Large intestine (tissue), 3 donors: ENCODE results near the gene VPS45. TPM values are rescaled to one million over a fixed set of nuclear protein-coding genes. Genes with fewer than 3 reads are reported as not detected.
"Not testable (repeated sequence)": the region's sequence is repeated elsewhere in the genome, so short reads cannot be mapped to it uniquely, and the experiment has no call there.

Source experiments
- DNase-seq, 2 donors: peaks; one replicate each; pipeline versions ENCODE4 v3.0.0 to v3.0.0-alpha.2; 2013
- H3K27ac ChIP-seq: one replicate; pipeline ENCODE4 v1.5.1; 2013; ENCODE audit warnings: low read length
- H3K27me3 ChIP-seq: 2 replicates; pipeline ENCODE4 v1.6.1; 2013; ENCODE audit warnings: low read length; ENCODE audit not compliant: control insufficient read depth, insufficient read depth
- H3K36me3 ChIP-seq: 2 replicates; pipeline ENCODE4 v1.6.1; 2013; ENCODE audit warnings: low read length; ENCODE audit not compliant: control insufficient read depth, insufficient read depth
- H3K4me1 ChIP-seq: one replicate; pipeline ENCODE4 v1.6.1; 2013; ENCODE audit warnings: low read length; ENCODE audit not compliant: control insufficient read depth, insufficient read depth
- H3K4me3 ChIP-seq: one replicate; pipeline ENCODE4 v1.5.1; 2013; ENCODE audit warnings: low read length
- H3K9me3 ChIP-seq: one replicate; pipeline ENCODE4 v1.6.1; 2013; ENCODE audit warnings: mild to moderate bottlenecking, low read depth, low read length, moderate library complexity; ENCODE audit not compliant: control insufficient read depth
- WGBS: methylation state at CpG from one replicate; pipeline ENCODE4 v1.1.5; 2013; ENCODE audit warnings: low lambda C conversion rate; ENCODE audit not compliant: insufficient coverage; 5-methylcytosine and 5-hydroxymethylcytosine counted together
- polyA plus RNA-seq: library from polyadenylated mRNA; unstranded; fragments of 120-200 nt; gene quantifications from one replicate; pipeline ENCODE4 v1.2.1, GENCODE V29; 2013

VPS45 gene
- polyA plus RNA-seq, 1 donor = 43.6 TPM

GRCh38 chr1:150051089-150051373, 16.5 kb upstream of the VPS45 start:
- WGBS = no CpG with 5 or more reads among the region's 7 CpGs
- Histone ChIP-seq H3K36me3 (no peaks in the 10 kb centered on the region), H3K4me3 (no peak overlapping the region), H3K4me1 (no peaks in the 10 kb centered on the region), H3K27me3 (no peaks in the 10 kb centered on the region), H3K9me3 (no peaks in the 10 kb centered on the region), H3K27ac (no peak overlapping the region)
- no peak for DNase-seq

- not testable (repeated sequence) for H3K4me1 ChIP-seq, DNase-seq, H3K4me3 ChIP-seq, H3K36me3 ChIP-seq, H3K27me3 ChIP-seq, H3K9me3 ChIP-seq, H3K27ac ChIP-seq
- 83% methylated on average over 1 of the region's 3 CpGs for WGBS
These were observed 15.6 kb upstream of the VPS45 start for GRCh38 chr1:150051905-150052412.

GRCh38 chr1:150053926-150054325, 13.7 kb upstream of the VPS45 start:
- H3K36me3 ChIP-seq = no peaks in the 10 kb centered on the region
- no peak overlapping the region for H3K4me3 ChIP-seq
- H3K27me3 ChIP-seq = no peaks in the 10 kb centered on the region
- no peak overlapping the region for H3K27ac ChIP-seq
- no peaks in the 10 kb centered on the region for H3K4me1 ChIP-seq
- no CpG with 5 or more reads among the region's 3 CpGs for WGBS
- no peak for DNase-seq
- no peaks in the 10 kb centered on the region for H3K9me3 ChIP-seq

GRCh38 chr1:150055507-150055906, 12.1 kb upstream of the VPS45 start:
- not testable (repeated sequence) for H3K4me1 ChIP-seq, H3K9me3 ChIP-seq, H3K36me3 ChIP-seq, H3K27ac ChIP-seq, DNase-seq, H3K27me3 ChIP-seq, H3K4me3 ChIP-seq
- WGBS = no CpG with 5 or more reads among the region's 4 CpGs

- no peaks in the 10 kb centered on the region for H3K27me3 ChIP-seq
These were observed 11.2 kb upstream of the VPS45 start for GRCh38 chr1:150056407-150056806.

GRCh38 chr1:150060260-150060659, 7.3 kb upstream of the VPS45 start:
- Histone ChIP-seq H3K27ac (no peak overlapping the region), H3K27me3 (no peaks in the 10 kb centered on the region), H3K4me1 (no peaks in the 10 kb centered on the region), H3K36me3 (no peaks in the 10 kb centered on the region), H3K9me3 (no peaks in the 10 kb centered on the region), H3K4me3 (no peak overlapping the region)
- no peak for DNase-seq
- 50% methylated on average over 2 of the region's 4 CpGs for WGBS

More at GRCh38 chr1:150056407-150056806, 11.2 kb upstream of the VPS45 start:
- H3K36me3 ChIP-seq = no peaks in the 10 kb centered on the region
- H3K9me3 ChIP-seq = no peaks in the 10 kb centered on the region
- H3K27ac ChIP-seq = no peak overlapping the region
- no peak for DNase-seq
- H3K4me3 ChIP-seq = no peak overlapping the region
- no CpG with 5 or more reads among the region's 1 CpG for WGBS
- no peaks in the 10 kb centered on the region for H3K4me1 ChIP-seq

- no peaks in the 10 kb centered on the region for H3K36me3 ChIP-seq
- H3K27ac ChIP-seq = no peak overlapping the region
- no peaks in the 10 kb centered on the region for H3K27me3 ChIP-seq
- H3K9me3 ChIP-seq = no peaks in the 10 kb centered on the region
- no peak overlapping the region for H3K4me3 ChIP-seq
- peak in 1 of 2 donors; percentile 19 for DNase-seq
- no CpG with 5 or more reads among the region's 3 CpGs for WGBS
- no peaks in the 10 kb centered on the region for H3K4me1 ChIP-seq
These were observed 5.9 kb upstream of the VPS45 start for GRCh38 chr1:150061632-150062101.

GRCh38 chr1:150062113-150062512, 5.5 kb upstream of the VPS45 start:
- no peak overlapping the region for H3K27ac ChIP-seq
- no peaks in the 10 kb centered on the region for H3K9me3 ChIP-seq
- H3K4me3 ChIP-seq = no peak overlapping the region
- no peaks in the 10 kb centered on the region for H3K27me3 ChIP-seq
- no peak for DNase-seq
- H3K4me1 ChIP-seq = no peaks in the 10 kb centered on the region
- H3K36me3 ChIP-seq = no peaks in the 10 kb centered on the region
- WGBS = 83% methylated on average over 3 of the region's 4 CpGs

- DNase-seq = no peak
- no CpG with 5 or more reads among the region's 5 CpGs for WGBS
- Histone ChIP-seq H3K9me3 (no peaks in the 10 kb centered on the region), H3K4me3 (no peak overlapping the region), H3K27ac (no peak overlapping the region), H3K4me1 (no peaks in the 10 kb centered on the region), H3K36me3 (peaks cover 4% of the 10 kb centered on the region), H3K27me3 (no peaks in the 10 kb centered on the region)
These were observed 2.2 kb upstream of the VPS45 start for GRCh38 chr1:150065184-150065871.

- H3K27me3 ChIP-seq = no peaks in the 10 kb centered on the region
- DNase-seq = no peak
- peak overlapping the region; percentile 67 for H3K4me3 ChIP-seq
- H3K27ac ChIP-seq = peak overlapping the region; percentile 87
- no peaks in the 10 kb centered on the region for H3K9me3 ChIP-seq
- H3K4me1 ChIP-seq = no peaks in the 10 kb centered on the region
- H3K36me3 ChIP-seq = peaks cover 4% of the 10 kb centered on the region
These were observed 1.2 kb upstream of the VPS45 start for GRCh38 chr1:150066328-150066727.

- Histone ChIP-seq H3K9me3 (no peaks in the 10 kb centered on the region), H3K36me3 (peaks cover 4% of the 10 kb centered on the region), H3K27ac (peak overlapping the region; percentile 87), H3K27me3 (no peaks in the 10 kb centered on the region), H3K4me1 (no peaks in the 10 kb centered on the region), H3K4me3 (peak overlapping the region; percentile 67)
- WGBS = no CpG with 5 or more reads among the region's 18 CpGs
- DNase-seq = no peak
These were observed 765 bp upstream of the VPS45 start for GRCh38 chr1:150066838-150067183.
